Left lung (tissue), 10 donors: ENCODE results near the gene NOXO1. TPM values are rescaled to one million over a fixed set of nuclear protein-coding genes. Genes with fewer than 3 reads are reported as not detected.
A peak's percentile ranks its signal among the peaks of the same experiment; 100 is the strongest.

ENCODE experiments used
- ATAC-seq: fragments of 200-7000 bp; cut with Tn5 transposase; one replicate; pipeline ENCODE4 v1.9.1; 2020; ENCODE audit warnings: moderate library complexity
- DNase-seq, 4 donors: peaks; one replicate each; pipeline ENCODE4 v3.0.0-alpha.2; 2013 to 2020
- H3K27ac ChIP-seq, 2 donors: fragments of 200-600 bp; sonication (generic) in 1 of 2; one replicate each; pipeline versions ENCODE4 v1.5.0 to v1.8.0; 2020 to 2021
- H3K27me3 ChIP-seq, 2 donors: fragments of 200-600 bp; sonication (generic) in 1 of 2; one replicate each; pipeline versions ENCODE4 v1.5.0 to v1.8.0; 2020 to 2021
- H3K36me3 ChIP-seq, 2 donors: fragments of 200-600 bp; sonication (generic) in 1 of 2; one replicate each; pipeline versions ENCODE4 v1.5.0 to v1.8.0; 2020 to 2021
- H3K4me1 ChIP-seq, 2 donors: fragments of 200-600 bp; one replicate each; pipeline ENCODE4 v1.8.0; 2021
- H3K4me3 ChIP-seq, 2 donors: fragments of 200-600 bp; sonication (generic) in 1 of 2; one replicate each; pipeline versions ENCODE4 v1.5.0 to v1.8.0; 2020 to 2021; ENCODE audit warnings: mild to moderate bottlenecking in 1 of 2
- H3K9me3 ChIP-seq, 2 donors: fragments of 200-600 bp; sonication (generic) in 1 of 2; one replicate each; pipeline versions ENCODE4 v1.5.0 to v1.8.0; 2020 to 2021
- CTCF ChIP-seq, 2 donors: fragments of 200-600 bp; sonication (generic) in 1 of 2; IDR thresholded peaks; one replicate each; pipeline versions ENCODE4 v1.5.0 to v1.8.0; 2021; ENCODE audit warnings: antibody characterized with exemption in 2 of 2
- intact Hi-C, 2 donors: fragments of 100-400 bp; cut with DNase I; formaldehyde crosslinking; loops; one replicate each; pipeline versions ENCODE4 v1.11.2 to v1.14.2; 2022
- polyA plus RNA-seq, 6 donors: library from polyadenylated mRNA; unstranded; fragments of 120-200 nt; gene quantifications; one replicate each; pipeline ENCODE4 v1.2.1, GENCODE V29; 2013; ENCODE audit not compliant: insufficient read length in 6 of 6
- total RNA-seq, 2 donors: library from RNA; stranded (reverse); fragmentation: NEBNext Ultra II Directional; extraction: Animal tissue kit (Norgen Biotek cat#: 25700); gene quantifications; one replicate each; pipeline ENCODE4 v1.2.1, GENCODE V29; 2021
- donor health status: DM: no; HTN: yes; CAD: no.
- donor health status: DM: no; HTN: no; CAD: no.

NOXO1 gene
- total and polyA plus RNA-seq, 8 donors, result 0.30 to 5.6 (median 0.64) TPM; not detected in 2

- H3K36me3 ChIP-seq, result peaks cover 0 to 65% of the 10 kb centered on the region in 2 donors
- DNase-seq (no peak), ATAC-seq (no peak)
- H3K27me3 ChIP-seq, result no peaks in the 10 kb centered on the region
- no peak for TF ChIP-seq CTCF (IDR thresholded peaks at IDR 0.05)
- H3K4me1 ChIP-seq, result peaks cover 0 to 2% of the 10 kb centered on the region in 2 donors
- H3K27ac ChIP-seq, result no peak overlapping the region
- no peak overlapping the region for H3K4me3 ChIP-seq
- H3K9me3 ChIP-seq, result no peaks in the 10 kb centered on the region
- intact Hi-C loops, result no loop called here
These were observed 17.1 kb upstream of the NOXO1 start for GRCh38 chr16:1998360-1998835.

GRCh38 chr16:1997494-1998359, 16.5 kb upstream of the NOXO1 start:
- Histone ChIP-seq H3K4me3 (no peak overlapping the region), H3K9me3 (no peaks in the 10 kb centered on the region), H3K27ac (no peak overlapping the region), H3K36me3 (peaks cover 0 to 59% of the 10 kb centered on the region in 2 donors), H3K27me3 (no peaks in the 10 kb centered on the region), H3K4me1 (peaks cover 0 to 5% of the 10 kb centered on the region in 2 donors)
- intact Hi-C loops, result no loop called here
- no peak for ATAC-seq
- DNase-seq, result no peak
- no peak for TF ChIP-seq CTCF (IDR thresholded peaks at IDR 0.05)

- no peak overlapping the region for H3K27ac ChIP-seq
- TF ChIP-seq CTCF (IDR thresholded peaks at IDR 0.05), result no peak
- H3K9me3 ChIP-seq, result peaks cover 0 to 5% of the 10 kb centered on the region in 2 donors
- H3K4me3 ChIP-seq, result no peak overlapping the region
- H3K4me1 ChIP-seq, result peaks cover 17 to 37% of the 10 kb centered on the region in 2 donors
- peaks cover 24 to 32% of the 10 kb centered on the region in 2 donors for H3K27me3 ChIP-seq
- intact Hi-C loops, result no loop called here
- ATAC-seq (no peak), DNase-seq (no peak)
- peaks cover 0 to 19% of the 10 kb centered on the region in 2 donors for H3K36me3 ChIP-seq
These were observed 12.5 kb upstream of the NOXO1 start for GRCh38 chr16:1993731-1994131.

- Histone ChIP-seq H3K27ac (no peak overlapping the region), H3K9me3 (peaks cover 0 to 5% of the 10 kb centered on the region in 2 donors), H3K4me3 (peak overlapping the region in 1 of 2 donors; percentile 46), H3K4me1 (peaks cover 17 to 37% of the 10 kb centered on the region in 2 donors), H3K27me3 (peaks cover 29 to 41% of the 10 kb centered on the region in 2 donors), H3K36me3 (peaks cover 0 to 10% of the 10 kb centered on the region in 2 donors)
- ATAC-seq (no peak), DNase-seq (no peak)
- intact Hi-C loops, result no loop called here
- no peak for TF ChIP-seq CTCF (IDR thresholded peaks at IDR 0.05)
These were observed 11.5 kb upstream of the NOXO1 start for GRCh38 chr16:1992704-1993317.
